ENCODE results near the gene FNDC7. TPM values are rescaled to one million over a fixed set of nuclear protein-coding genes. Genes with fewer than 3 reads are reported as not detected.

Gene FNDC7
- total RNA-seq, 2 experiments from 2014 or later, result 0.05 TPM; not detected in 1

Other genes starting within 250 kb of the FNDC7 start
- 1 to 10 TPM; 7.6 to 7.9 TPM for gene EEIG2, start 152.8 kb upstream of the FNDC7 start, total RNA-seq
- 10 to 100 TPM; 18.7 to 19.3 TPM for gene HENMT1, start 51.8 kb upstream of the FNDC7 start, total RNA-seq
- 10 to 100 TPM; 50.4 to 52.2 TPM for gene PRPF38B, start 20.6 kb upstream of the FNDC7 start, total RNA-seq
- gene STXBP3, start 33.8 kb downstream of the FNDC7 start, total RNA-seq, result 10 to 100 TPM; 29.1 to 30.3 TPM
- not detected for gene AKNAD1, start 144.2 kb downstream of the FNDC7 start, total RNA-seq
- 10 to 100 TPM; 15.9 to 19.3 TPM for gene GPSM2, start 164.1 kb downstream of the FNDC7 start, total RNA-seq

All from activated naive CD4-positive, alpha-beta T cell treated with anti-CD3 and anti-CD28 coated beads for 36 hours (primary cell).